PFSK-1 (cell line): Measurements from ENCODE around the gene GALNT14.

Experiments used
- FOXP2 ChIP-seq: optimal IDR thresholded peaks from 2 replicates; pipeline ENCODE3; 2011; ENCODE audit warnings: borderline replicate concordance, control low read depth, inconsistent platforms; ENCODE audit not compliant: insufficient read depth; ENCODE audit errors: extremely low read length, extremely low read depth
- POLR2AphosphoS5 ChIP-seq: IDR thresholded peaks from 2 replicates; pipeline ENCODE4 v1.6.1; 2012; ENCODE audit warnings: low read depth, mild to moderate bottlenecking, control low read depth, low read length, moderate library complexity
- TAF1 ChIP-seq: IDR thresholded peaks from 2 replicates; pipeline ENCODE4 v1.6.1; 2012; ENCODE audit warnings: low read length, control low read depth, borderline replicate concordance; ENCODE audit not compliant: insufficient read depth
- TF ChIP-seq, protein P1 (sequence below), 2 experiments: IDR thresholded peaks; 2 replicates each; pipeline versions ENCODE4 v1.6.1 to v1.8.0; 2011 to 2012; ENCODE audit warnings: low read depth in 2 of 2, low read length in 2 of 2, control low read depth in 1 of 2, inconsistent platforms in 1 of 2, mild to moderate bottlenecking in 1 of 2, moderate library complexity in 1 of 2; ENCODE audit not compliant: insufficient read depth in 1 of 2

GRCh38 chr2:30862054-30862651 lies 276.1 kb downstream of the GALNT14 start:
- TF ChIP-seq POLR2AphosphoS5 (no peak), FOXP2 (no peak), TAF1 (no peak)
- TF ChIP-seq, protein P1, sequence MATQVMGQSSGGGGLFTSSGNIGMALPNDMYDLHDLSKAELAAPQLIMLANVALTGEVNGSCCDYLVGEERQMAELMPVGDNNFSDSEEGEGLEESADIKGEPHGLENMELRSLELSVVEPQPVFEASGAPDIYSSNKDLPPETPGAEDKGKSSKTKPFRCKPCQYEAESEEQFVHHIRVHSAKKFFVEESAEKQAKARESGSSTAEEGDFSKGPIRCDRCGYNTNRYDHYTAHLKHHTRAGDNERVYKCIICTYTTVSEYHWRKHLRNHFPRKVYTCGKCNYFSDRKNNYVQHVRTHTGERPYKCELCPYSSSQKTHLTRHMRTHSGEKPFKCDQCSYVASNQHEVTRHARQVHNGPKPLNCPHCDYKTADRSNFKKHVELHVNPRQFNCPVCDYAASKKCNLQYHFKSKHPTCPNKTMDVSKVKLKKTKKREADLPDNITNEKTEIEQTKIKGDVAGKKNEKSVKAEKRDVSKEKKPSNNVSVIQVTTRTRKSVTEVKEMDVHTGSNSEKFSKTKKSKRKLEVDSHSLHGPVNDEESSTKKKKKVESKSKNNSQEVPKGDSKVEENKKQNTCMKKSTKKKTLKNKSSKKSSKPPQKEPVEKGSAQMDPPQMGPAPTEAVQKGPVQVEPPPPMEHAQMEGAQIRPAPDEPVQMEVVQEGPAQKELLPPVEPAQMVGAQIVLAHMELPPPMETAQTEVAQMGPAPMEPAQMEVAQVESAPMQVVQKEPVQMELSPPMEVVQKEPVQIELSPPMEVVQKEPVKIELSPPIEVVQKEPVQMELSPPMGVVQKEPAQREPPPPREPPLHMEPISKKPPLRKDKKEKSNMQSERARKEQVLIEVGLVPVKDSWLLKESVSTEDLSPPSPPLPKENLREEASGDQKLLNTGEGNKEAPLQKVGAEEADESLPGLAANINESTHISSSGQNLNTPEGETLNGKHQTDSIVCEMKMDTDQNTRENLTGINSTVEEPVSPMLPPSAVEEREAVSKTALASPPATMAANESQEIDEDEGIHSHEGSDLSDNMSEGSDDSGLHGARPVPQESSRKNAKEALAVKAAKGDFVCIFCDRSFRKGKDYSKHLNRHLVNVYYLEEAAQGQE (IDR thresholded peaks at IDR 0.05; ENCODE audit: insufficient read depth in 1 of 2, low read depth in 2 of 2, low read length in 2 of 2), result no peak
